ENCODE data around the gene SMCHD1. TPM values are rescaled to one million over a fixed set of nuclear protein-coding genes. Genes with fewer than 3 reads are reported as not detected.

The SMCHD1 gene
- total RNA-seq (2014; rRNA removed; shearing (Covaris generic)), result 37.9 and 39.0 TPM in 2 replicates
- polyA plus RNA-seq (2016; fragmentation: Nextera tagmentation; extraction: Ambion mirVana), result 6.6 and 7.7 TPM in 2 replicates
- long read RNA-seq, partial matches to known transcripts, result 23 of 24 reads
- long read RNA-seq, other reads (novel, unspliced or antisense), result 1 of 24 reads

DNA sequence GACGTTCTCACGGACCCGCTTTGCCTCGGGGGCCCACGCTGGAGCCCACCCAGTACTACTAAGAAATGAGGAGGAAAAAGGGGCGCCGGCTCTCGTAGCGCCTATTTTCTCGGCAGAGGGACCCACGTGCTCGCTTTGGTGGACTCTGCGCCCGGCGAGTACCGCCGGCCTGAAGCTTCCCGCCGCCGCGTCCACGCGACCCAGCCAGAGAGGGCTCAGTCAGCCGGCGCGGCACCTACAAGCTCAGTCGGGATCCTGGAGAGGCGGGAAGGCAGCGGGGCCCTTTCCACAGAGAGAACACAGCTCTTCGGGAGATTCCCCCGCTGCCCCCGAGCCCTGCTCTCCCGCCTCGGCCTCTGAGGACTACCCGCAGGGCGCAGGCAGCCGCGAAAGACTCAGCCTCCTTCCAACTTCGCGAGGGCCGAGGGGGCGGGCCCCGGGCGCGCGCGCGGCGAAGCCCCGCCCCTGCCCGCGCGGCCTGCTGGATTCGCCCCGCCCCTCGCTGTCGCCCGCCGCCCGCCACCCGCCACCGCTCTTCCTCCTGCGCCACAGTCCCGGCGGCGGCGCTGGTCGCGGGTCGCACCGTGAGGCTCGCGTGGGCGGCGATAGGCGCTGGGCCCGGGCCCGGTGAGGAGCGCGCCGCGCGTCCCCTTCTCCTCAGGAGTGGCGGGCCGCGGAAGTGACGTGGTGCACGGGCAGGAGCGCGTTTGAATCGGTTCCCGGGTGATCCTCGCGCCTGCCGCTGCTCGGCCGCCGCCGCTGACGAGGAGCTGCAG is at the start of gene SMCHD1:
TSS of gene SMCHD1 (plus strand) at position 549 of the 776 bp plus-strand sequence. CDS start 350 bp downstream, outside the sequence.
- H3F3A ChIP-seq (replicated peaks; ENCODE audit: low read depth), result no peaks in the 10 kb centered on the region; the same call in 1 of the 2 replicates
- peak within 1 kb of the TSS; percentile 85 for H3K4me3 ChIP-seq
- peaks cover 43% of the 10 kb centered on the region for H3K79me2 ChIP-seq (replicated peaks; ENCODE audit: insufficient read depth)
- Mint-ChIP-seq H3K27me3 (ENCODE audit: insufficient read depth, low read depth, poor library complexity) (peaks cover 34% of the 10 kb centered on the region), H3K27ac (peak within 1 kb of the TSS; percentile 93), H3K36me3 (ENCODE audit: low read depth) (peaks cover 7% of the 10 kb centered on the region; the same call in 1 of the 3 replicates), H3K4me3 (peak within 1 kb of the TSS; percentile 94), H3K4me1 (peaks cover 21% of the 10 kb centered on the region), H3K9me3 (no peaks in the 10 kb centered on the region)
- no peaks in the 10 kb centered on the region for H3K9me2 ChIP-seq (ENCODE audit: insufficient read depth)
- H3K27me3 ChIP-seq (ENCODE audit: insufficient read depth), result peaks cover 71% of the 10 kb centered on the region
- DNase-seq (ENCODE audit: low spot score), result peak; percentile 81
- H3K27ac ChIP-seq (ENCODE audit: low read depth), result no peak within 1 kb of the TSS
- peaks cover 30% of the 10 kb centered on the region for H4K20me1 ChIP-seq (replicated peaks; ENCODE audit: insufficient read depth)
- TF ChIP-seq CREB1 (CRISPR knock-in tag; IDR thresholded peaks at IDR 0.05; ENCODE audit: low read depth), result peak; percentile 78
- TF ChIP-seq NANOG (IDR thresholded peaks at IDR 0.05; ENCODE audit: borderline replicate concordance), result no peak
- TF ChIP-seq EZH2 (IDR thresholded peaks at IDR 0.05; ENCODE audit: low read depth, unreplicated experiment), result no peak
- peak; percentile 76 for TF ChIP-seq POLR2AphosphoS5 (IDR thresholded peaks at IDR 0.05; ENCODE audit: low read depth)
- 0 out of 2 replicates have a peak, but pooled peaks cover 3% of the 10 kb centered on the region for H3K36me3 ChIP-seq (ENCODE audit: insufficient read depth)
- peak within 1 kb of the TSS; percentile 94 for H3K4me2 ChIP-seq
- H3K4me1 ChIP-seq (ENCODE audit: insufficient read depth), result peaks cover 19% of the 10 kb centered on the region
- H2AFZ ChIP-seq, result peak within 1 kb of the TSS; percentile 90
- ATAC-seq, result peak; percentile 65

DNA sequence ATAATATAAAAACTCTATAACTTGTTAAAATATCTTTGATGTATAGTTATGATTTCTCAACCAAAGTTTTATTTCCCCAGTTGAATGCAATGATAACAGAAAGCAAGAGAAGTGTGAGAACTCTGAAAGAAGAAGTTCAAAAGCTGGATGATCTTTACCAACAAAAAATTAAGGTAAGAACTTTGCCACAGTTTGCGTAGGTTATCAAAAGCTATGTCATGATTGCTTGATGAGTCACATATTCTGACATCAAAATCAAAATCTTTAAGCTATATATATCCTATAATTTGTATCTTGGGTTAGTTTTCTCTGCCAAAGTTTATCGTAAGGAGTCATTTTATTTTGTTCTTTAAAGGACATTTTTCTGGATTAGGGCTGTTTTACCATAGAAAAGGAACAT is 49.2 kb upstream of the SMCHD1 start:
- no peak overlapping the region for H2AFZ ChIP-seq
- H3K4me3 Mint-ChIP-seq, result no peak overlapping the region
- DNase-seq (ENCODE audit: low spot score), result no peak

More for the DNA sequence above, 49.2 kb upstream of the SMCHD1 start:
- Mint-ChIP-seq H3K27ac (no peak overlapping the region), H3K36me3 (ENCODE audit: low read depth) (peaks cover 48% of the 10 kb centered on the region; the same call in 2 of the 3 replicates), H3K27me3 (ENCODE audit: insufficient read depth, low read depth, poor library complexity) (no peaks in the 10 kb centered on the region), H3K4me1 (no peaks in the 10 kb centered on the region), H3K9me3 (no peaks in the 10 kb centered on the region)
- H3F3A ChIP-seq (replicated peaks; ENCODE audit: low read depth), result no peaks in the 10 kb centered on the region
- ATAC-seq, result no peak
- peaks cover 60% of the 10 kb centered on the region for H3K36me3 ChIP-seq (ENCODE audit: insufficient read depth)
- no peaks in the 10 kb centered on the region for H3K4me1 ChIP-seq (ENCODE audit: insufficient read depth)
- no peak overlapping the region for H3K4me3 ChIP-seq
- no peaks in the 10 kb centered on the region for H3K27me3 ChIP-seq (ENCODE audit: insufficient read depth)
- no peak overlapping the region for H3K27ac ChIP-seq (ENCODE audit: low read depth)
- no peaks in the 10 kb centered on the region for H3K79me2 ChIP-seq (replicated peaks; ENCODE audit: insufficient read depth)
- no peaks in the 10 kb centered on the region; the same call in 1 of the 2 replicates for H4K20me1 ChIP-seq (replicated peaks; ENCODE audit: insufficient read depth)
- H3K9me2 ChIP-seq (ENCODE audit: insufficient read depth), result no peaks in the 10 kb centered on the region
- H3K4me2 ChIP-seq, result no peak overlapping the region
- TF ChIP-seq, protein P1, sequence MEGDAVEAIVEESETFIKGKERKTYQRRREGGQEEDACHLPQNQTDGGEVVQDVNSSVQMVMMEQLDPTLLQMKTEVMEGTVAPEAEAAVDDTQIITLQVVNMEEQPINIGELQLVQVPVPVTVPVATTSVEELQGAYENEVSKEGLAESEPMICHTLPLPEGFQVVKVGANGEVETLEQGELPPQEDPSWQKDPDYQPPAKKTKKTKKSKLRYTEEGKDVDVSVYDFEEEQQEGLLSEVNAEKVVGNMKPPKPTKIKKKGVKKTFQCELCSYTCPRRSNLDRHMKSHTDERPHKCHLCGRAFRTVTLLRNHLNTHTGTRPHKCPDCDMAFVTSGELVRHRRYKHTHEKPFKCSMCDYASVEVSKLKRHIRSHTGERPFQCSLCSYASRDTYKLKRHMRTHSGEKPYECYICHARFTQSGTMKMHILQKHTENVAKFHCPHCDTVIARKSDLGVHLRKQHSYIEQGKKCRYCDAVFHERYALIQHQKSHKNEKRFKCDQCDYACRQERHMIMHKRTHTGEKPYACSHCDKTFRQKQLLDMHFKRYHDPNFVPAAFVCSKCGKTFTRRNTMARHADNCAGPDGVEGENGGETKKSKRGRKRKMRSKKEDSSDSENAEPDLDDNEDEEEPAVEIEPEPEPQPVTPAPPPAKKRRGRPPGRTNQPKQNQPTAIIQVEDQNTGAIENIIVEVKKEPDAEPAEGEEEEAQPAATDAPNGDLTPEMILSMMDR (conservative IDR thresholded peaks at IDR 0.05; ENCODE audit: low read depth in 2 of 2), result no peak
- TF ChIP-seq NANOG (IDR thresholded peaks at IDR 0.05; ENCODE audit: borderline replicate concordance), result no peak
